ENCODE measurements around the gene PSENEN. TPM values are rescaled to one million over a fixed set of nuclear protein-coding genes. Genes with fewer than 3 reads are reported as not detected.
A peak's percentile ranks its signal among the peaks of the same experiment; 100 is the strongest.

The PSENEN gene
- total and polyA plus RNA-seq, 2 of the 8 experiments (the other 6 are each of a cell fraction or from before 2014, with no cell fraction given) = 66.7 to 75.3 TPM

DNA sequence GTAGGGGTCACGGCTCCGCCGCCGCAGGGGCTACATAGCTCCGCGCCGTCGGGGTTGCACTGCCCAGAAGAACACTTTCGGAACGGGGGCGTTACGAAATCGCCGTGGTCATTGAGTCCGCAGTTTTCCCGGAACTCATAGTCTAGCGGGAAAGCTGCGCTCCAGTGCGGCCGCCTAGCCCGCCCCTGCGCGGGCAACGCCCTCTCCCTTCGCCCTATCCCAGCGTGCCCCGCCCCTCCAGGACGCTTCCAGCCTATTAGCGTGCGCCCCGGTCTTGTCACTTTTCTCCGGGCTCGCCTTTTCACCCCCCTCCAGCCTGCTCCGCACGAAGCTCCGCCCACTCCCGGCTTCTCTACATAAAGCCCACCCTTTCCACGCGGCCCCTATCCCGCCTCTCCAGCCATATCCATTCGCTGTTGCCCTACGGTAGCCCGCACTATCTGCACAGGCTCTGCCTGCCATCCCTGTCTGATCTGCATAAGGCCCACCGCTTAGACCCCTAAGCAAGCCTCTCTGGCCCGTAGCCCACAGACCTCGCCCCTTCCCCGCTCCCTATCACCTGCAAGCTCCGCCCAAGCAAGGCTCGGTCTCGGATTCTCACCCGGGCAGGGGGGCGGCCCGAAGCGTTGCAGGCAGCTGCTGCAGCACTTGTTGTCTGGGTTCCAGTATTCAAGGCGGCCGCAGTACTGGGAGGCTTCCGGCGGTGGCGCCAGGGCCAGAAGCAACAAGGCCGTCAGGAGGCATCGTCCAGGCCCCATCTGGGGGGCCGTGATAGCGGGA lies 4.8 kb upstream of the PSENEN start (continued):
- TF ChIP-seq CTCF (IDR thresholded peaks at IDR 0.05; ENCODE audit: control extremely low read depth in 1 of 3, insufficient read depth in 1 of 3, low read depth in 1 of 3, low read length in 3 of 3) = peak; percentile 14 to 40 (median 31)
- TF ChIP-seq RXRA (IDR thresholded peaks at IDR 0.05; ENCODE audit: insufficient read depth, low read depth, low read length) = no peak
- peak; percentile 90 for TF ChIP-seq CEBPB (IDR thresholded peaks at IDR 0.05; ENCODE audit: low read depth, low read length)
- TF ChIP-seq NANOG (IDR thresholded peaks at IDR 0.05; ENCODE audit: insufficient read depth, low read depth, low read length, poor library complexity, severe bottlenecking) = no peak
- 0 out of 2 replicates have a peak, but pooled peaks have one; percentile 19 for TF ChIP-seq KDM1A (IDR thresholded peaks at IDR 0.05; ENCODE audit: borderline replicate concordance, low read length)
- no peak for TF ChIP-seq SRF (IDR thresholded peaks at IDR 0.05; ENCODE audit: low read depth, low read length)
- no peak for TF ChIP-seq GTF2F1 (IDR thresholded peaks at IDR 0.05; ENCODE audit: borderline replicate concordance, low read depth, low read length)
- peak; percentile 9; the same call in 1 of the 2 replicates for TF ChIP-seq RFX5 (IDR thresholded peaks at IDR 0.05; ENCODE audit: borderline replicate concordance, low read depth, low read length)
- TF ChIP-seq ATF3 (IDR thresholded peaks at IDR 0.05; ENCODE audit: insufficient read depth, low read depth, low read length) = no peak
- TF ChIP-seq TBP (IDR thresholded peaks at IDR 0.05; ENCODE audit: low read depth, low read length) = peak; percentile 87
- TF ChIP-seq CTBP2 (IDR thresholded peaks at IDR 0.05; ENCODE audit: borderline replicate concordance, insufficient read depth, insufficient read length, low read length) = no peak
- TF ChIP-seq RNF2 (IDR thresholded peaks at IDR 0.05; ENCODE audit: borderline replicate concordance, low read depth, low read length, missing control alignments, poor library complexity, severe bottlenecking) = no peak
- TF ChIP-seq NRF1 (IDR thresholded peaks at IDR 0.05; ENCODE audit: low read depth, low read length) = peak; percentile 39; the same call in 1 of the 2 replicates
- TF ChIP-seq SP2 (IDR thresholded peaks at IDR 0.05; ENCODE audit: low read length) = no peak
- no peak for TF ChIP-seq SUZ12 (IDR thresholded peaks at IDR 0.05; ENCODE audit: low read length)
- no peak for TF ChIP-seq BACH1 (IDR thresholded peaks at IDR 0.05; ENCODE audit: low read length)
- no peak for TF ChIP-seq CHD1 (IDR thresholded peaks at IDR 0.05; ENCODE audit: low read depth, low read length)
- TF ChIP-seq CREB1 (IDR thresholded peaks at IDR 0.05) = no peak; the same call in 1 of the 2 replicates
- 0 out of 2 replicates have a peak, but pooled peaks have one; percentile 13 for TF ChIP-seq YY1 (IDR thresholded peaks at IDR 0.05; ENCODE audit: low read depth, low read length)
- TF ChIP-seq HDAC6 (IDR thresholded peaks at IDR 0.05; ENCODE audit: low read depth, low read length) = no peak
- TF ChIP-seq EZH2 (IDR thresholded peaks at IDR 0.05; ENCODE audit: low read depth, low read length, severe bottlenecking) = no peak

All from H1 (cell line).